Measurements from ENCODE around the gene FOXC2. TPM values are rescaled to one million over a fixed set of nuclear protein-coding genes. Genes with fewer than 3 reads are reported as not detected.

FOXC2 gene
- total and polyA plus RNA-seq, 2 of the 13 experiments (the other 11 are each of a cell fraction or from before 2014, with no cell fraction given), result not detected

DNA sequence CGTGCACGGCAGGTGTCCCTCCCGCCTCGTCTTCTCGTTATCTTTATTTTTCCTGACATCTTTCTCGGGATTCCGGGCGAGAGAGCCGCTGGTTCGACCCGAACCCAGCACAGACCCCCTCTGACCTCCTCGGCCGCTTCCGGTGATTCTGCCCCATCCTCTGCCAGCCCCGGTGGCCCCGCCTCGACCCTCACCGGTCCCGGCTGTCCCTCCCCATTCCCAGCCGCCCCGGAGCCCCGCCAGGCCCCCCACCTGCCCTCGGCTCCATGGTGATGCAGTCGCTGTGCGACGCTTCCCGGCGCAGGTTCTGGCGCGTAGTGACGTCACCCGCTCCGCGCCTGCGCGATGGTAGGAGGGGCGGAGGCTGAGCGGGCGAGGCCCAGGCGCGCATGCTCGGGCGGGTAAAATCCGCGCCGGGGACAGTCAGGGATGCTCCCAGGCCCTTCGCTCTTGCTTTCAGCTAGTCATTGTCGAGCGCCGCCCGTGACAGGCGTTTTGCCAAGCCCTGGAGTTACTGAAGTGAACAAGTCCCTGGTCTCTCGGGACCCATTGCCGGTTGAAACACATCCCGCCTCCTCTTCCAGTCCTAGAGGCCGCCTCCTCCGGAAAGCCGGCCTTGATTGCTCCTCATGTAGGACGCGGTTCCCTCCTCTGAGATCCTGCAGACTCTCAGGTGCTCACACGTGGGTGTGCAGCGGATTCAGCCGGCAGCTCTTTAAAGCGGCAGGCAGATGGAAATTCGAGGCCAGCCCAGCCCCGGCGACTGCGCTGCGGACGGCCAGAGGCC, 11.5 kb upstream of the FOXC2 start, which contains the start of gene MTHFSD (continued):
- TF ChIP-seq TFDP1 (CRISPR knock-in tag; IDR thresholded peaks at IDR 0.05; ENCODE audit: borderline replicate concordance) (peak; percentile 78; the same call in 1 of the 2 replicates), POGZ (CRISPR knock-in tag; IDR thresholded peaks at IDR 0.05) (peak; percentile 98), DNMT1 (CRISPR knock-in tag; IDR thresholded peaks at IDR 0.05) (no peak), DDIT3 (CRISPR knock-in tag; IDR thresholded peaks at IDR 0.05) (no peak), SAP130 (CRISPR knock-in tag; IDR thresholded peaks at IDR 0.05; ENCODE audit: low read depth) (peak; percentile 84), SNAPC4 (CRISPR knock-in tag; IDR thresholded peaks at IDR 0.05) (0 out of 2 replicates have a peak, but pooled peaks have one; percentile 56), ZNF768 (CRISPR knock-in tag; IDR thresholded peaks at IDR 0.05) (0 out of 2 replicates have a peak, but pooled peaks have one; percentile 17), HCFC1 (IDR thresholded peaks at IDR 0.05; ENCODE audit: low read depth, low read length) (peak; percentile 79), SIX4 (CRISPR knock-in tag; IDR thresholded peaks at IDR 0.05) (no peak; the same call in 1 of the 2 replicates), ZNF841 (CRISPR knock-in tag; IDR thresholded peaks at IDR 0.05; ENCODE audit: borderline replicate concordance) (no peak), ZNF230 (CRISPR knock-in tag; IDR thresholded peaks at IDR 0.05) (peak; percentile 81)
- TF ChIP-seq, protein P1, sequence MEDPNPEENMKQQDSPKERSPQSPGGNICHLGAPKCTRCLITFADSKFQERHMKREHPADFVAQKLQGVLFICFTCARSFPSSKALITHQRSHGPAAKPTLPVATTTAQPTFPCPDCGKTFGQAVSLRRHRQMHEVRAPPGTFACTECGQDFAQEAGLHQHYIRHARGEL (CRISPR knock-in tag; IDR thresholded peaks at IDR 0.05), result 0 out of 2 replicates have a peak, but pooled peaks have one; percentile 28
- TF ChIP-seq, protein P2, sequence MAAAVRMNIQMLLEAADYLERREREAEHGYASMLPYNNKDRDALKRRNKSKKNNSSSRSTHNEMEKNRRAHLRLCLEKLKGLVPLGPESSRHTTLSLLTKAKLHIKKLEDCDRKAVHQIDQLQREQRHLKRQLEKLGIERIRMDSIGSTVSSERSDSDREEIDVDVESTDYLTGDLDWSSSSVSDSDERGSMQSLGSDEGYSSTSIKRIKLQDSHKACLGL (CRISPR knock-in tag; IDR thresholded peaks at IDR 0.05), result peak; percentile 77
